Bronchial epithelial cell (primary cell): ENCODE data around the gene IRF7. TPM values are rescaled to one million over a fixed set of nuclear protein-coding genes. Genes with fewer than 3 reads are reported as not detected.

Experiments
- DNase-seq: peaks from one replicate; pipeline ENCODE4 v3.0.0-alpha.2; 2010; ENCODE audit warnings: low read depth
- FAIRE-seq: peaks from 2 replicates; lab custom pipeline; 2011; peaks lifted over from hg19 to GRCh38; lab: Jason Lieb, UNC
- H3K27me3 ChIP-seq: 2 replicates; pipeline ENCODE4 v1.5.1; 2011; ENCODE audit warnings: low read length; ENCODE audit not compliant: control insufficient read depth, insufficient read depth
- H3K36me3 ChIP-seq: 2 replicates; pipeline ENCODE4 v1.5.1; 2011; ENCODE audit warnings: low read length; ENCODE audit not compliant: control insufficient read depth, insufficient read depth
- H3K4me3 ChIP-seq: 2 replicates; pipeline ENCODE4 v1.5.1; 2011; ENCODE audit warnings: mild to moderate bottlenecking, low read depth, low read length, control low read depth
- total RNA-seq: library from RNA; depleted of rRNA; stranded (reverse); fragments of >200 nt; gene quantifications from 2 replicates; pipeline ENCODE4 v1.2.1, GENCODE V29; 2014
- TF ChIP-seq, protein P1 (sequence below): IDR thresholded peaks from 2 replicates; pipeline ENCODE4 v1.5.1; 2011; ENCODE audit warnings: mild to moderate bottlenecking, moderate library complexity, low read length, control low read depth, inconsistent platforms; ENCODE audit not compliant: insufficient read depth, severe bottlenecking

The IRF7 gene
- total RNA-seq, 1 donor from 2014 or later: 15.3 TPM

DNA sequence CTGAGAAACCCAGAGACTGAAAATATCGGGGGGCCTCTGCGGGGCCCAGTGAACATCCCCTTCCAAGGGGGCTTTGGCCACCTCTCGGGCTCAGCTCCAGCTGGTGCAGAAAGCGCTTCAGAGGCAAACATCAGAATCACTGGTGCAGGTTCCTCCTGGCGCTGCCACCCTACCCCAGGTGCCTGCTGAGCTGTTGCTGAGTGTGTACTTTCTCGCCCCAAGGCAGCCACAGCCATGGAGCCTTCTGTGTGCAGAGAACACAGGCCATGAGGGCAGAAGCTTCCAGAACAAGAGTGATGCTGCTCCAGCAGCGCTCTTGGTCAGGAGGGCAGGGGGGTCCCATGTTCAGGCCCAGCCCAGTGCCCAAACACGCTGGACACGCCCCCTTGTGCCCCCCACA, 27.6 kb upstream of the IRF7 start:
- no peak for DNase-seq
- Histone ChIP-seq H3K36me3 (peaks cover 6% of the 10 kb centered on the region), H3K4me3 (no peak overlapping the region), H3K27me3 (peaks cover 4% of the 10 kb centered on the region)
- TF ChIP-seq, protein P1, sequence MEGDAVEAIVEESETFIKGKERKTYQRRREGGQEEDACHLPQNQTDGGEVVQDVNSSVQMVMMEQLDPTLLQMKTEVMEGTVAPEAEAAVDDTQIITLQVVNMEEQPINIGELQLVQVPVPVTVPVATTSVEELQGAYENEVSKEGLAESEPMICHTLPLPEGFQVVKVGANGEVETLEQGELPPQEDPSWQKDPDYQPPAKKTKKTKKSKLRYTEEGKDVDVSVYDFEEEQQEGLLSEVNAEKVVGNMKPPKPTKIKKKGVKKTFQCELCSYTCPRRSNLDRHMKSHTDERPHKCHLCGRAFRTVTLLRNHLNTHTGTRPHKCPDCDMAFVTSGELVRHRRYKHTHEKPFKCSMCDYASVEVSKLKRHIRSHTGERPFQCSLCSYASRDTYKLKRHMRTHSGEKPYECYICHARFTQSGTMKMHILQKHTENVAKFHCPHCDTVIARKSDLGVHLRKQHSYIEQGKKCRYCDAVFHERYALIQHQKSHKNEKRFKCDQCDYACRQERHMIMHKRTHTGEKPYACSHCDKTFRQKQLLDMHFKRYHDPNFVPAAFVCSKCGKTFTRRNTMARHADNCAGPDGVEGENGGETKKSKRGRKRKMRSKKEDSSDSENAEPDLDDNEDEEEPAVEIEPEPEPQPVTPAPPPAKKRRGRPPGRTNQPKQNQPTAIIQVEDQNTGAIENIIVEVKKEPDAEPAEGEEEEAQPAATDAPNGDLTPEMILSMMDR: no peak
- no peak for FAIRE-seq

DNA sequence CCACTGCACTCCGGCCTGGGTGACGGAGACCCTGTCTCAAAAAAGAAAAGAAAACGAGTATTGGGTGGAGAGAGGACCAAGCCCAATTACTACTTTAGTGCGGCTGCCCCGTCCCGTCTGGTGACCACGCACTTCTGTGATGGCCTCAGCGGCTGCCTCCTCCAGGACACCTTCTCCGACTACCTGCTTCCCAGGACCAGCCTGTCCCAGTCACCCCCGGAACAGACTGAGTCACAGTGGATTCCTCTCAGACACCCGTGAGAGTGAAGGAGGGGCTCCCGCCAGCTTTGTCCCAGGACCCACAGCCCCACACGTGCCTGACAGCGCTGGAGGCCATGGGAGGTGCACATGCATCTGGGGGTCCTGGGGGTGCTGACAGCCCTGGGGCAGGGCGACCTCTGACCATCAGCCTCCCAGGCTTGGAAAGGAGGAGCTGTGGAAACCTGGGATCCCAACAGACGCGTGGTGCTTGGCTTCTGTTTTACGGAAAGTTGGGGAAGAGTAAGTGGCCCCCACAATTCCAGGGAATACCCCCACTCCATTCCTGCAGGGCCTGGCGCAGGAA, 26.1 kb upstream of the IRF7 start:
- Histone ChIP-seq H3K36me3 (peaks cover 6% of the 10 kb centered on the region), H3K4me3 (no peak overlapping the region), H3K27me3 (peaks cover 14% of the 10 kb centered on the region)
- TF ChIP-seq, protein P1: no peak
- FAIRE-seq (no peak), DNase-seq (no peak)

DNA sequence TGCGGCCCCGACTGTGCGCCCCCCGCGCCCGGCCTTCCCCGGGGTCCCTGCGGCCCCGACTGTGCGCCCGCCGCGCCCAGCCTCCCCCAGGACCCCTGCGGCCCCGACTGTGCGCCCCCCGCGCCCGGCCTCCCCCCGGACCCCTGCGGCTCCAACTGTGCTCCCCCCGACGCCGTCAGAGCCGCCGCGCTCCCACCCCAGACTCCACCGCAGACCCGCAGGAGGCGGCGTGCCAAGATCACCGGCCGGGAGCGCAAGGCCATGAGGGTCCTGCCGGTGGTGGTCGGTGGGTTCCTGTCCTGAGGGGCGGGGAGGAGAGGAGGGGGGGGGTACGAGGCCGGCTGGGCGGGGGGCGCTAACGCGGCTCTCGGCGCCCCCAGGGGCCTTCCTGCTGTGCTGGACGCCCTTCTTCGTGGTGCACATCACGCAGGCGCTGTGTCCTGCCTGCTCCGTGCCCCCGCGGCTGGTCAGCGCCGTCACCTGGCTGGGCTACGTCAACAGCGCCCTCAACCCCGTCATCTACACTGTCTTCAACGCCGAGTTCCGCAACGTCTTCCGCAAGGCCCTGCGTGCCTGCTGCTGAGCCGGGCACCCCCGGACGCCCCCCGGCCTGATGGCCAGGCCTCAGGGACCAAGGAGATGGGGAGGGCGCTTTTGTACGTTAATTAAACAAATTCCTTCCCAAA, 24.4 kb upstream of the IRF7 start:
- peaks cover 17% of the 10 kb centered on the region for H3K27me3 ChIP-seq

DNA sequence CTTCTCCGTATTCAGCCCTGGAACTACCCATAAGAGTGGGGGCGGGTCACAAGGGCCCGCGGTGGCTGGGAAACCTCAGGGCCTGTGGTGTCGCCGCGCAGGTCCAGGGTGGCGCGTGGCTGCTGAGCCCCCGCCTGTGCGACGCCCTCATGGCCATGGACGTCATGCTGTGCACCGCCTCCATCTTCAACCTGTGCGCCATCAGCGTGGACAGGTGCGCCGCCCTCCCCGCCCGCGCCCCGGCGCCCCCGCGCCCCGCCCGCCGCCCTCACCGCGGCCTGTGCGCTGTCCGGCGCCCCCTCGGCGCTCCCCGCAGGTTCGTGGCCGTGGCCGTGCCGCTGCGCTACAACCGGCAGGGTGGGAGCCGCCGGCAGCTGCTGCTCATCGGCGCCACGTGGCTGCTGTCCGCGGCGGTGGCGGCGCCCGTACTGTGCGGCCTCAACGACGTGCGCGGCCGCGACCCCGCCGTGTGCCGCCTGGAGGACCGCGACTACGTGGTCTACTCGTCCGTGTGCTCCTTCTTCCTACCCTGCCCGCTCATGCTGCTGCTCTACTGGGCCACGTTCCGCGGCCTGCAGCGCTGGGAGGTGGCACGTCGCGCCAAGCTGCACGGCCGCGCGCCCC, 23.7 kb upstream of the IRF7 start:
- DNase-seq: no peak
- no peak overlapping the region for H3K4me3 ChIP-seq
- TF ChIP-seq, protein P1: no peak
- peaks cover 5% of the 10 kb centered on the region for H3K36me3 ChIP-seq
- peaks cover 17% of the 10 kb centered on the region for H3K27me3 ChIP-seq
- no peak for FAIRE-seq

More for the DNA sequence above, 24.4 kb upstream of the IRF7 start:
- peaks cover 6% of the 10 kb centered on the region for H3K36me3 ChIP-seq
- H3K4me3 ChIP-seq: no peak overlapping the region
- FAIRE-seq (no peak), DNase-seq (no peak)
- TF ChIP-seq, protein P1: no peak

DNA sequence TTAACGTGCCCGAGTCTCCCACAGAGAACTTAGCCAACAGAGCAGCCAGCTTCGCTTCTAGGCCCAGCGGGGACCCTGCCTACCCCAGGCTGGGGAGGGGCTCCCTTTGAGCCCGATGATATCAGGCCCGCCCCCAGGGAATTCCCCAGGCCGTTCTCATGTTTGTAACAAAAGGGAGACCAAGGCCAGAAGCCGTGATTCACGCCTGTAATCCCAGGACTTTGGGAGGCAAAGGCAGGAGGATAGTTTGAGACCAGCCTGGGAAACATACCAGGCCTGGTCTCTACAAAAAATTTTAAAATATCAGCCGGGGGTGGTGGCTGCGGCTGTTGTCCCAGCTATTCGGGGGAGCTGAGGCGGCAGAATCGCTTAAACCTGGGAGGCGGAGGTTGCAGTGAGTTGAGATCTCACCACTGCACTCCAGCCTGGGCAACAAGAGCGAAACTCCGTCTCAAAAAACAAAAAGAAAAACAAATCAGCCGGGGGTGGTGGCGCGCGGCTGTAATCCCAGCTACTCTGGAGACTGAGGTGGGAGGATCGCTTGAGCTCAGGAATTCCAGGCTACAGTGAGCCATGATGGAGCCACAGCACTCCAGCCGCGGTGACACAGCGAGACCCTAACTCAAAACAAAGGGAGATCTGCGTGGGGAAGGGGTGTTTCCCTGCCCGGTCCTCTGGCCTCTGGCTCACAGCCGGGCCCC, 23.0 kb upstream of the IRF7 start:
- H3K4me3 ChIP-seq: no peak overlapping the region

More for the DNA sequence above, 23.0 kb upstream of the IRF7 start:
- Histone ChIP-seq H3K36me3 (peaks cover 1% of the 10 kb centered on the region), H3K27me3 (peaks cover 17% of the 10 kb centered on the region)
- TF ChIP-seq, protein P1: no peak
- FAIRE-seq: no peak
- no peak for DNase-seq
